CD4-positive, CD25-positive, alpha-beta regulatory T cell (primary cell): Measurements from ENCODE around the gene SZT2. TPM values are rescaled to one million over a fixed set of nuclear protein-coding genes. Genes with fewer than 3 reads are reported as not detected.
"Not testable (repeated sequence)": the region's sequence is repeated elsewhere in the genome, so short reads cannot be mapped to it uniquely, and the experiment has no call there.

Experiments used
- ATAC-seq, 2 donors: fragments of 150-1000 bp; cut with Tn5 transposase; one replicate each; pipeline ENCODE4 v1.10.0; 2021; ENCODE audit warnings: low read depth in 2 of 2, moderate number of reproducible peaks in 2 of 2, moderate library complexity in 1 of 2
- DNase-seq, 3 donors: peaks; one replicate each; pipeline versions ENCODE4 v3.0.0 to v3.0.0-alpha.2; 2012 to 2022; ENCODE audit warnings: mixed read lengths in 1 of 3
- H3K27ac ChIP-seq: one replicate; pipeline ENCODE4 v1.7.0; 2013; ENCODE audit warnings: mild to moderate bottlenecking, low read length; ENCODE audit not compliant: insufficient read depth, poor library complexity, severe bottlenecking
- H3K27me3 ChIP-seq: one replicate; pipeline ENCODE4 v1.7.0; 2013; ENCODE audit warnings: low read length; ENCODE audit not compliant: control insufficient read depth, insufficient read depth
- H3K36me3 ChIP-seq: one replicate; pipeline ENCODE4 v1.7.0; 2013; ENCODE audit warnings: mild to moderate bottlenecking, low read length, moderate library complexity; ENCODE audit not compliant: control insufficient read depth, insufficient read depth
- H3K4me1 ChIP-seq: 2 replicates; pipeline ENCODE4 v1.7.0; 2013; ENCODE audit warnings: mild to moderate bottlenecking, low read length; ENCODE audit not compliant: insufficient read depth, control insufficient read depth, poor library complexity, severe bottlenecking
- H3K4me3 ChIP-seq: one replicate; pipeline ENCODE4 v1.7.0; 2013; ENCODE audit warnings: low read depth, mild to moderate bottlenecking, low read length, moderate library complexity
- H3K9me3 ChIP-seq, 2 experiments: 1 replicate in 1 of 2; 2 replicates in 1 of 2; pipeline ENCODE4 v1.7.0; 2013; ENCODE audit warnings: low read length in 2 of 2, mild to moderate bottlenecking in 1 of 2, moderate library complexity in 1 of 2; ENCODE audit not compliant: control insufficient read depth in 2 of 2
- H3K27ac Mint-ChIP-seq, 3 donors: one replicate each; pipeline ENCODE4 v1.8.0; 2020 to 2022; ENCODE audit warnings: mild to moderate bottlenecking in 3 of 3, mixed read lengths in 3 of 3, moderate library complexity in 2 of 3
- H3K27me3 Mint-ChIP-seq: one replicate; pipeline ENCODE4 v1.8.0; 2022; ENCODE audit warnings: mild to moderate bottlenecking, mixed read lengths
- H3K36me3 Mint-ChIP-seq: one replicate; pipeline ENCODE4 v1.8.0; 2020; ENCODE audit warnings: mixed read lengths
- H3K4me1 Mint-ChIP-seq, 4 donors: one replicate each; pipeline ENCODE4 v1.8.0; 2020 to 2022; ENCODE audit warnings: mixed read lengths in 4 of 4, mild to moderate bottlenecking in 1 of 4
- H3K4me3 Mint-ChIP-seq, 4 donors: one replicate each; pipeline ENCODE4 v1.8.0; 2020 to 2022; ENCODE audit warnings: mild to moderate bottlenecking in 4 of 4, mixed read lengths in 4 of 4, moderate library complexity in 3 of 4
- H3K9me3 Mint-ChIP-seq, 7 donors: one replicate each; pipeline ENCODE4 v1.8.0; 2020 to 2022; ENCODE audit warnings: mixed read lengths in 7 of 7, mild to moderate bottlenecking in 3 of 7, moderate library complexity in 2 of 7
- polyA plus RNA-seq, 4 donors: library from polyadenylated mRNA; unstranded; fragments of 300-500 nt; fragmentation: Illumina TruSeq; gene quantifications; one replicate each; pipeline ENCODE4 v1.2.3, GENCODE V29; 2021
- total RNA-seq: library from RNA; stranded (reverse); gene quantifications from one replicate; pipeline ENCODE4 v1.2.3, GENCODE V29; 2022

The SZT2 gene
- total and polyA plus RNA-seq, 5 donors from 2014 or later, result 1.5 to 107 (median 3.9) TPM

DNA sequence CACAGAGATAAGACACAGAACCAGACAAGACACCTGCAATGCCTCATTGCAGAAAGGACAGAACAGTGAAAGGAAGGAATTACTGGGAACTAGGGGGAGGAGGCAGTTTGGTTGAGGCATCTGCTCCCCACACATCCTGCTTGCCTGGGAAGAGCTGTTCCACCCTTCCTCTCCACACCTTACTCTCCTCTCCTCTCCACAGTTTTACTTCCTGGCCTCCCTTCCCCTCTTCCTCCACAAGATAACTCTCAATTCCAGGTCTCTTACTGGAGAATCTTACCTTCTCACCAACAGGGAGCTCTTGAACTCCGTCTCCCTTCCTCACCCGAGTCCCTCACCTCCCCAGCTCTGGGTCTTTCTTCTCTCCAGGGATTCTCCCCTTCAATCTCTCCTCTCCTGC lies 24.0 kb upstream of the SZT2 start:
- no peak for DNase-seq
- H3K27me3 Mint-ChIP-seq, result no peaks in the 10 kb centered on the region
- Histone ChIP-seq H3K36me3 (peaks cover 39% of the 10 kb centered on the region), H3K9me3 (no peaks in the 10 kb centered on the region), H3K27me3 (no peaks in the 10 kb centered on the region), H3K27ac (peak overlapping the region; percentile 80), H3K4me1 (peaks cover 28% of the 10 kb centered on the region), H3K4me3 (no peak overlapping the region)
- ATAC-seq, result no peak
- H3K4me3 Mint-ChIP-seq, result peak overlapping the region; percentile 79 to 94 (median 90)
- H3K27ac Mint-ChIP-seq, result peak overlapping the region; percentile 5 to 96 (median 81)
- no peaks in the 10 kb centered on the region for H3K9me3 Mint-ChIP-seq
- peaks cover 28% of the 10 kb centered on the region for H3K36me3 Mint-ChIP-seq
- peaks cover 6 to 46% (median 22%) of the 10 kb centered on the region in 4 donors for H3K4me1 Mint-ChIP-seq

DNA sequence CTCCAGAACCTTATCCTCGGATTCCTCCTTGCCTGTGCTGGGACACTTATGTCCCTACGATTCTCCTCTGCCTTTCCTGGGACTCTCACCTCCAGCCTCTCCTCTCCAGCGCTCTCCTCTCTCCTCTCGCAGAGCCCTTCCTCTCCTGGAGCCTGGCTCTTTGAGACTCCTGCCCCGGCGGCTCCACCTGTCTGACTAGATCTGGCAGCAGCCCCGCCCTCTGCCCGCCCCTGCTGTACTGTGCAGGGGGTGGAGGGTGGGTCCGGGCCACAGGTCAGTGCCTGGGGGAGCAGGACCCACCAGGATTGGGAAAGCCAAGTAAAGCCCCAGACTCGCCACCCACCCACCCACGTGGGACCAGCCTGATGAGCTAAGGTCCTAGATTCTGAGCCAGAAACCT lies 23.5 kb upstream of the SZT2 start:
- Mint-ChIP-seq H3K36me3 (peaks cover 28% of the 10 kb centered on the region), H3K4me3 (peak overlapping the region; percentile 79 to 94 (median 90)), H3K27ac (peak overlapping the region in 2 of 3 donors; percentile 69 to 96), H3K4me1 (peaks cover 9 to 50% (median 26%) of the 10 kb centered on the region in 4 donors), H3K9me3 (no peaks in the 10 kb centered on the region), H3K27me3 (no peaks in the 10 kb centered on the region)
- peaks cover 28% of the 10 kb centered on the region for H3K4me1 ChIP-seq
- no peak overlapping the region for H3K4me3 ChIP-seq
- ATAC-seq (no peak), DNase-seq (no peak)
- peak overlapping the region; percentile 80 for H3K27ac ChIP-seq
- no peaks in the 10 kb centered on the region for H3K27me3 ChIP-seq
- H3K36me3 ChIP-seq, result peaks cover 39% of the 10 kb centered on the region
- H3K9me3 ChIP-seq, result no peaks in the 10 kb centered on the region

DNA sequence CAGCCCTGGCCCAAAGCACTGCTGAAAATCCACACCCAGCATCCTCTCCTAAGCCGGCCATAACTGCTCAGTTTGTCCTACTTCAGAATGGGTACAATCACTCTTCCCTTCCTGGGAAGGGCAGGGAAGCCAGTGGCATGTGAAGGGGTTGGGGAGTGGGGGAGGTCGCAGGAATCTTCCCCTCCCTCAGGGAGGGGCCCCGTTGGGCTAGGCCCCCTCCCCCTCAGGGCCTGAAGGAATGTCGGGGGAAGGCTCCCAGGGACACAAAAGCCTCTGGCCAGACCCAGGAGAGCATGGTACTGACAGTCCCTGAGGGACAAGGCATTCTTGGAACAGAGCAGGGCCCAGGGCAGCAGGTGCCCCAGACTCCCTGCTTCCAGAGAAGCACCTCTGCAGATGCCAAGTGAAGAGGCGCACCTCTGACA lies 23.1 kb upstream of the SZT2 start:
- peak overlapping the region; percentile 88 to 94 (median 92) for H3K4me3 Mint-ChIP-seq
- DNase-seq, result no peak
- peak overlapping the region; percentile 60 to 96 (median 69) for H3K27ac Mint-ChIP-seq
- Histone ChIP-seq H3K27me3 (no peaks in the 10 kb centered on the region), H3K4me3 (peak overlapping the region; percentile 26), H3K36me3 (peaks cover 35% of the 10 kb centered on the region), H3K27ac (peak overlapping the region; percentile 80), H3K4me1 (peaks cover 28% of the 10 kb centered on the region), H3K9me3 (no peaks in the 10 kb centered on the region)
- no peaks in the 10 kb centered on the region for H3K9me3 Mint-ChIP-seq
- no peak for ATAC-seq
- peaks cover 24% of the 10 kb centered on the region for H3K36me3 Mint-ChIP-seq
- peaks cover 13 to 54% (median 26%) of the 10 kb centered on the region in 4 donors for H3K4me1 Mint-ChIP-seq
- H3K27me3 Mint-ChIP-seq, result no peaks in the 10 kb centered on the region

DNA sequence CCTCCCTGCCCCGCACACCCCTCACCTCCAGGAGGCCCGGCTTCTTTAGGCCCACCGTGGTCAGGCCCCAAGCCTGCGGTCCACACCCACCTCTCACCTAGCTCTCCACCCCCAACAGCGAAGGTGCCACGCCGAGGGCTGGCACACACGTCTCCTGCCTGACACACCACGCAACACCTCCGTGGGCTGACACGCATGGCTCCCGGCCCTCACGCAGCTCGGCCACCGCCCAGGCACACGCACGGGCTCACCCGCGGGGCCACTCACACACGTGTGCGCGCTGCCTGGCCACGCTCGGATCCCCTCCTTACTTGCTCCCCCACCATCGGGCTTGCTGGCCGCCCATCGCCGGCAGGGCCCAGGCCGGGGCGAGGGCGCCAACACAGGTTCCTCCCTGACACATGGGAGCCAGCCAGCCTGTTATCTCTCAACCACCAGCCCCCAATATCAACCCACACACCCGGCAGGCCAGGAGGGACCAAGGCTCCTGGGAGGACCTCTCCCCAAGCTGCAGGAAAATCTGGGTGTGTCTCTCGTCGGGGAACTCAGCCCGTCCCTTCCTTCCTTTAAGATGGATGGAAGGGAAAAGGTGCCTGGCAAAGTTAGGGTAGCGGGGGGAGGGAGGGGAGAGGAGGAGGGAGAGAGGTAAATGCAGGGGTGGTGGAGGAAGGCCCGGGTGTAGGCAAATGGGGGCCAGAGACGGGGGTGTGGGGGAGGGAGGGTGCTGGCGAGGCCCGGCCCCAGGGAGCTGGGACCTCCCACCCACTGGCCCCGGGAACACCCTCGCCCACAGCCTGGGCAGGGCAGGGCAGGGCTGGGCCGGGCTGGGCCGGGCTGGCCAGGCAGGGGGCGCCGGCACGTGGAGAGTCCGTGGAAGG lies 22.4 kb upstream of the SZT2 start:
- Histone ChIP-seq H3K27ac (peak overlapping the region; percentile 80), H3K36me3 (peaks cover 32% of the 10 kb centered on the region), H3K9me3 (no peaks in the 10 kb centered on the region), H3K4me1 (peaks cover 28% of the 10 kb centered on the region), H3K4me3 (peak overlapping the region; percentile 43), H3K27me3 (no peaks in the 10 kb centered on the region)
- ATAC-seq (peak; percentile 25 to 26), DNase-seq (peak in 2 of 3 donors; percentile 32 to 48)
- Mint-ChIP-seq H3K36me3 (peaks cover 20% of the 10 kb centered on the region), H3K4me1 (peaks cover 14 to 54% (median 25%) of the 10 kb centered on the region in 4 donors), H3K9me3 (no peaks in the 10 kb centered on the region), H3K4me3 (peak overlapping the region; percentile 88 to 94 (median 92)), H3K27ac (peak overlapping the region; percentile 60 to 96 (median 69)), H3K27me3 (no peaks in the 10 kb centered on the region)

DNA sequence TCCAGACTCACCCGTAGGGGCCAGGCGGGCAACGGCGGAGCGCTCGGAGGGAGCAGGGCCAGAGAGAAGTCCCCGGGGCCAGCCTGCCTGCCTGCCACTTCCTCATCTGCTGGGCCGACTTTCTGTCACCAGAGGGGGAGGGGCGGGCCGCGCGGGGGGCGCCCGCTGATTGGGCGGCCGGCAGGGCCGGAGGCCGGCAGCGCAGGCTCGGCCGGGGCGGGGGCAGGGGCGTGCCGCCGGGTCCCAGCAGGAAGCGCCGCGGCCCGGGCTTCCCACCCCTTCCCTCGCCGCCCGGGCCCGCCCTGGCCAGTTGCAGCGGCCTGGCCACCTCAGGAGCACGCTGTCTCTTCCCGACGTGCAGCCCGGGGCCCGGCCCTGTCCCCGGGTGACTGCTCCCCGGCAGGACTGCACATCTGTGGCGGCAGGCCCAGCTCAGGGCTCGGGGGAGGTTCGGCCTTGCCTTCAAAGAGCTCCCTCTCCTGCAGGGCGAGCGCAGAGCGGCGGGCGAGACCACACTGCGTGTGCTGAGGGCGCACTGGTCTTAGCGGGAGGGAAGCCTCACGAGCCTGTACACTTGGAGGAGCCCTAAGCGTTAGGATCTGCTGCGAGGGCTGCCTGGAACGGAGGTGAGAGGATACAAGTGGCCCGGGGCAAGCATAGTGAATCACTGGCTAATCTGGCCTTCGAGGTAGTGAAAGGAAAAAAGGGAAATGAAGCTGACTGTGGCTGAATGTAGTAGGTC lies 21.6 kb upstream of the SZT2 start, which contains the start of gene ELOVL1:
ELOVL1 (minus strand) TSS at position 108 of the 742 bp plus-strand sequence. CDS start 2,402 bp downstream, outside the sequence.
- H3K36me3 ChIP-seq, result peaks cover 25% of the 10 kb centered on the region
- peak within 1 kb of the TSS; percentile 90 to 96 (median 91) for H3K27ac Mint-ChIP-seq
- peak; percentile 83 to 84 for ATAC-seq
- H3K4me1 ChIP-seq, result peaks cover 28% of the 10 kb centered on the region
- peak within 1 kb of the TSS; percentile 80 for H3K27ac ChIP-seq
- H3K4me3 Mint-ChIP-seq, result peak within 1 kb of the TSS; percentile 88 to 97 (median 92)
- H3K27me3 Mint-ChIP-seq, result no peaks in the 10 kb centered on the region
- H3K27me3 ChIP-seq, result no peaks in the 10 kb centered on the region
- H3K4me3 ChIP-seq, result peak within 1 kb of the TSS; percentile 87
- peak; percentile 73 to 91 (median 83) for DNase-seq
- H3K36me3 Mint-ChIP-seq, result peaks cover 15% of the 10 kb centered on the region
- H3K9me3 Mint-ChIP-seq, result no peaks in the 10 kb centered on the region
- peaks cover 14 to 54% (median 25%) of the 10 kb centered on the region in 4 donors for H3K4me1 Mint-ChIP-seq
- no peaks in the 10 kb centered on the region for H3K9me3 ChIP-seq

DNA sequence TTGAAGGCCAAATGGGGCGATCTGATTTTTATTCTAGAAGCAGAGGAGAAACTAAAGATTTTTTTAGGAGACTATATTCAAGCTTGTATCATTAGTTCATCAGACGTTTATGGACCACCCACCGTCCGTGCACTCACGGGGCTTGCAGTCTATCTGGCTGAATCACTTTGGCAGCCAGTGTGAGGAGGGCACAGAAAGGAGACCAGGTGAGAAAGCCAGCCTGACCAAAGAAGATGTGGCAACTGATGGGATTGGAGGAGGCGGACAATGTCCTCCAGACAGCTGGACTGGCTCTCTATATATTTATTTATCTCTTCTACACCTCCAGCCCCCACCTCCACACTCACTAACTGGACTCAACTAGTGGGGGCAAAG lies 21.1 kb upstream of the SZT2 start:
- Mint-ChIP-seq H3K9me3 (no peaks in the 10 kb centered on the region), H3K4me3 (peak overlapping the region; percentile 86 to 97 (median 88)), H3K36me3 (peaks cover 11% of the 10 kb centered on the region), H3K27ac (peak overlapping the region; percentile 88 to 91 (median 90)), H3K27me3 (no peaks in the 10 kb centered on the region), H3K4me1 (peaks cover 14 to 54% (median 25%) of the 10 kb centered on the region in 4 donors)
- peaks cover 28% of the 10 kb centered on the region for H3K4me1 ChIP-seq
- peaks cover 20% of the 10 kb centered on the region for H3K36me3 ChIP-seq
- no peaks in the 10 kb centered on the region for H3K27me3 ChIP-seq
- H3K27ac ChIP-seq, result peak overlapping the region; percentile 78
- no peaks in the 10 kb centered on the region for H3K9me3 ChIP-seq
- ATAC-seq (no peak), DNase-seq (no peak)
- peak overlapping the region; percentile 87 for H3K4me3 ChIP-seq

DNA sequence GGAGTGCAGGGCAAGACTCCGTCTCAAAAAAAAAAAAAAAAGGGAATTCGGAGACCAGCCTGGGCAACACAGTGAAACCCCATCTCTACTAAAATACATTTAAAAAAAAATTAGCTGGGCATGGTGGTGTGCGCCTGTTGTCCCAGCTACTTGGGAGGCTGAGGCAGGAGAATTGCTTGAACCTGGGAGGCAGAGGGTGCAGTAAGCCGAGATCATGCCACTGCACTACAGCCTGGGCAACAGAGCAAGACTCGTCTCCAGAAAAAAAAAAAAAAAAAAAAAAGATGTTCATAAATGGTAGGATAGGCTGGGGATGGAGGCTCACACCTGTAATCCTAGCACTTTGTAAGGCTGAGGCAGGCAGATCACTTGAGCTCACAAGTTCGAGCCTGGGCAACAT lies 19.9 kb upstream of the SZT2 start:
- H3K27ac Mint-ChIP-seq, H3K27me3 ChIP-seq, H3K9me3 ChIP-seq, H3K27me3 Mint-ChIP-seq, H3K36me3 Mint-ChIP-seq, H3K4me3 ChIP-seq, ATAC-seq, H3K36me3 ChIP-seq, DNase-seq, H3K27ac ChIP-seq, H3K9me3 Mint-ChIP-seq: not testable (repeated sequence)
- Mint-ChIP-seq H3K4me3 (peak overlapping the region in 1 of 4 donors; percentile 31), H3K4me1 (peaks cover 14 to 51% (median 23%) of the 10 kb centered on the region in 4 donors)
- H3K4me1 ChIP-seq, result peaks cover 28% of the 10 kb centered on the region
